DMS114 treated with DMSO at 0.1 percent for 48 hours (cell line): ENCODE measurements around the gene LRRC26.

ENCODE experiments used
- DNase-seq: peaks from one replicate; lab custom pipeline; 2025; ENCODE audit not compliant: unreplicated experiment; lab: John Stamatoyannopoulos, UW

The LRRC26 gene

DNA sequence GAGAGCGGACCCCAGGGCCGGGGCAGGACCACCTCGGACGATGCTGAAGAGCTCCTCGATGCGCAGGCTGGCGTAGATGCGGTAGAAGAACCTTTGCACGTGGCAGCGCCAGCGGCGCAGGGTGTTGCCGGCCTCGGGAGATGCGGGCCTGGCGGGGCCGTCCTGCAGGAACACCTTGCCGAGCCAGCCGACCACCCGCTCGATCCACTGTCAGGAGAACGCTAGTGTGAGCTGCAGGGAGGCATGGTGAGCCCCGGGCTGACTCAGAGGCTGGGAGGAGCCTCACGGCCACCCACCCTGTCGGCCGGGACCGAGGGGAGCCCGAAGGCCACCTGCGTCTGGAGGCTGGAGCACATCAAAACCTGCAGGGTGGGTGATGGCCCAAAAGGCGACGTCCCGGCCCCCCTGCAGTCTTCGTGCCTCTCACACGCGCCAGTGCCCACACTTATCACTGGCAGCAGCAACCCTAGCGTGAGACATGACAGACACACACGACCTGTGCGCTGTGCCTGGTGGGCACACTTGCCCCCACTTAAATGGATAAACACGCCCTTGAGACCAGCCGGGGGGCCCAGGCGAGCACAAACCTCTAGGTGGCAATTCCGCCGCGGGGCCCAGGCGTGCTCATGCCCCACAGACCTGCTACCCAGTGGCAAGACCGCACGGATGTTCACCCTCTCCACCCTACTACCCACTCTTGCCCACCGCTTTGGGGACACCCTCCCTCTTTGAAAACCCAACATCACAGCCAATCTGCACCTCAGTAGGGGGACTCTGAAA lies 15.2 kb upstream of the LRRC26 start:
- DNase-seq: no peak

DNA sequence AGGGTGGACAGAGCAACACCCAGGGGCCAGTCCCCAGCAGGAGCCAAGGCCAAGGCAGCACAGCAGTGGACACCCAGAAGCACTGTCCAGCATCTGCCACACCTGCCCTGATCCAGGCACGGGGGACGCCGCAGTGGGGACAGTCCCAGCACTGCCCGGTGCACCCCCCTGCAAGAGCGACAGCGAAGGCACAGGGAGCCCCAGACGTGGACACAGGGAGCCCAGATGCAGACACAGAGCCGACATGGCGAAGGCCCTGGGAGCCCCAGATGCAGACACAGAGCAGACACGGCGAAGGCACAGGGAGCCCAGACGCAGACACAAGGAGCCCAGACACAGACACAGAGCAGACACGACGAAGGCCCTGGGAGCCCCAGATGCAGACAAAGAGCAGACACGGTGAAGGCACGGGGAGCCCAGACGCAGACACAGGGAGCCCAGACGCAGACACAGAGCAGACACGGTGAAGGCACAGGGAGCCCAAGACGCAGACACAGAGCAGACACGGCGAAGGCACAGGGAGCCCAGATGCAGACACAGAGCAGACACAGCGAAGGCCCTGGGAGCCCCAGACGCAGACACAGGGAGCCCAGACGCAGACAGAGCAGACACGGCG lies 14.2 kb upstream of the LRRC26 start:
- DNase-seq: no peak

DNA sequence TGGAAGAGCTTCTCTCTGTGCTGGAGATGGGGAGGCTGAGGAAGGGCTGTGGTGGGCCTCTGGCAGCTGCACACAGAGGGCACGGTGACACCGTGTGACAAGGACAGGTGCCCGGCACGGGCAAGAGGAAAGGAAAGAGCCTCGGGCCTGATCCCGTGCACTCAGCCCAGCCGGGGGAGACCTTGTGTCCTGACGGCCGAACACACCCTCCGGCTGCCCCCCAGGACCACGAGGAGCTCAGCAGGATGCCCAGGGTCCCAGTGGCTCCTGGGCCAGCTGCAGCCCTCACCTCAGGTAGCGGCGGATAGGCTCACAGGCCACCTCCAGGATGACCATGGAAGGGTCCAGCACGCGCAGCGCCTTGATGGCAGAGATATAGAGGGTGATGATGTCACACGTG lies 13.0 kb upstream of the LRRC26 start:
- no peak for DNase-seq

DNA sequence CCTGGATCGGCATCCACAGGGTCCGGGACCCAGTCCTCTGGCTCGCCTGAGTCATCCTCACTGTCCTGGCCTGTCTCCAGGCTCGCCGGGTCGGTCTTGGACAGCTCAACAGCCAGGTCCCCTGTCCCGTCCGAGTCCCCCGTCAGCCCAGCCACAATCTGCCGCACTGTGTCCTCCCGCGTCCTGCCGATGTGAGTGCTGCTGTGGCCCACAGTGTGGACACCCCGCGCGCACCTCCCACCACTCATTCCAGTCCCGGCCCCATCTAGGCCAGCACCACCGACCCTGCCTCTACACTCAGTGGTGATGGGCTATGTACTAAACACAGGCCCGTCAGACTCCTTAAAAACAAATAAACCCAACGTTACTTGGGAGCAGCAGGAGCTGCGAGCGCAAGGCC lies 11.8 kb upstream of the LRRC26 start:
- DNase-seq: no peak

DNA sequence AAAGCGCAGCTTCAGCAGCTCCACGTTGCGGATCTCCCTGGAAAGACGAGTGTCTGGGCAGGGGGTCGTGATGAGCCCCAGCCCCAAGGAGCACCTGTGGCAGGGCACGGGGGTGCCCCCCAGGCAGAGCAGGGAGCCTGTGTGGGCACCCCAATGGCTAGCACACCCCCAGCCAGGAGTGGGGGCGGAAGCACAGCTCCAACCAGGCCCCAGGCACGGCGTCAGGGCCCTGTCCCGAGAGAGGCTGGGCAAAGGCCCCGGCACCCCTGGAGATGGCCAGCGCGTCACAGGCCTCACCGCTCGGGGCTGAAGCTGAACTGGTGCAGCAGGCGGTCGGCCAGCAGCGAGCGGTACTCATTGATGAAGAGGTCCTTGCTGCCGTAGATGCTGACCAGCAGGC lies 10.6 kb upstream of the LRRC26 start:
- no peak for DNase-seq

DNA sequence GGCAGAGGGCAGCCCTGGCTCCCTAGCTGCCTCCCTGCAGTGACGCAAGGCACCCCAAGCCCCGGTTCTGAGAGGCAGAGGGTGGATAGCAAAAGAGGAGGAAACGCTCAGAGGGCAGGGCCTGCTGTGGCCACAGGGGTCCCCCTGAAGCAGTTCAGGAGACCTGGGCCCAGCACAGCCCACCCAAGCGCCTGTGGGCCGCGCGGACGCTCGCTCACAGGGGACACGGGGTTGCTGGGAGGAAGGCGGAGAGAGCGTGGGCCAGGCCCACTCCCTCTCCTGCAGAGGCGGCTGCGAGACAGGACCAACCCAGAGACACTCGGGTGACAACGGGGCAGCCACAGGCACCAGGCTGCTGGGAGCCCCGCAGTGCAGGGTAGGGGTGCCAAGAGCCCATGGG lies 9.9 kb upstream of the LRRC26 start:
- DNase-seq: no peak

DNA sequence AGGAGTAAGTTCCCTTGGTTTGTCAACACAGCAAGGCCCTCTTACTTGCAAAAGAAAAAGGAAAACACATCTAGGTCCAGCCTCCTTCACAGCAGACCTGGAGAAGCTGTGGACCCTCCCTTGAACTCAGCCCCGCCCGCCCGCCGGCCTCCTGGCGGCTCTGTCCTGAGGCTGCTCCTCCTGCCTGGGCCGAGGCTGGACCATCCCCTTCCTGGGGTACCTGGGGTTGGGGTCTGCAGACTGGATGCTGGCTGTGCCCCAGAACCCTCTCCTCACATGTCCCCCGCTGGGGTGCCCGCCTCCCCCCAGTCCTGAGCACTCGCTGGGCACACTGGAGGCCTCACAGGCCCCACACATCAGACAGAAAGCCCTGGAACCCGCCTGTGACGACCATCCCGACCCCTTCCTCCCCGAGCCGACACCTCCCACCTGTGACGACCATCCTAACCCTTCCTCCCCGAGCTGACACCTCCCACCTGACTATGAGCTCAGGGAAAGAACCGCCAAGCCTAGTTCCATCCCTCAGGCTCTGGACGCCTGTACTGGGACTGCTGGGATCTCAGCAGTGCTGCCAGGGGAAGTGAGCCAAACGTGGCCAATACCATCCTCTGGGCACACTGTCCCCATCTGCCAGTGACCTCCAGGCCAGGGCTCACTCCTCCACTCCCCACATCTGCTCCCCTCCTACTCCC lies 9.2 kb upstream of the LRRC26 start:
- no peak for DNase-seq

DNA sequence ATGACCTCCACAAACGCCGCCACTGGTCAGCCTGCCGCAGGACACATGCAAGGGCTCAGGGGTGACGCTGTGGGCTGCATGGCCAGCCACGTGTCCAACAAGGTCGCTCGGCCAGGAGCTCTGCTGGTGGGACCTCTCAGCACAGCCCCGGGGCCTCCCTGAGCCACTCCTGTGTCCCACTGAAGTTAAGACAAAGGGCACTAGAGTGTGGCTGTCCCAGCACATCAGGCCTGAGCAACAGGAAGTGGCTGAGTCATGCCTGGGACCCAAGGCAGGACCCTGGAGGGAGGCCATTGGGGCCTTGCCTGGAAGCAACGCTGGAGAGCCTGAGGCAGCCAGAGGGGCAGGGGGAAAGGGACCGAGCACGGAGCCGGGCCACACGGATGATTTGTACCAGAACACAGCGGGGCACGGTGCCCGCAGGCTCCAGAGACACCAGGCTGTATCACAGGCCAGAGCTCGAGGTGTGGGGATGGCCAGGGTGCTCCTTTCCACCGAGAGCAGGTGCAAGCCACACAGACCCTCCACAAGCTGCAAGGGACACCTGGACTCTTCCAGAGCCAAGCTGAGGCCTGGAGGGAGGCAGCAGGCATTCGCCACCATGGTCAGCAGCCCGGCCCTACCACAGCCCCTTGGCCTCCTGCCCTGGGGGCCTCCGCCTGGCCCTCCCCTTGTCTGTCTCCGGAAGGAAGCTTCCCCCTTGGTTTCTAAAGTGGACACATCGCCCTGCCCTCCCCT lies 8.5 kb upstream of the LRRC26 start:
- DNase-seq: no peak

DNA sequence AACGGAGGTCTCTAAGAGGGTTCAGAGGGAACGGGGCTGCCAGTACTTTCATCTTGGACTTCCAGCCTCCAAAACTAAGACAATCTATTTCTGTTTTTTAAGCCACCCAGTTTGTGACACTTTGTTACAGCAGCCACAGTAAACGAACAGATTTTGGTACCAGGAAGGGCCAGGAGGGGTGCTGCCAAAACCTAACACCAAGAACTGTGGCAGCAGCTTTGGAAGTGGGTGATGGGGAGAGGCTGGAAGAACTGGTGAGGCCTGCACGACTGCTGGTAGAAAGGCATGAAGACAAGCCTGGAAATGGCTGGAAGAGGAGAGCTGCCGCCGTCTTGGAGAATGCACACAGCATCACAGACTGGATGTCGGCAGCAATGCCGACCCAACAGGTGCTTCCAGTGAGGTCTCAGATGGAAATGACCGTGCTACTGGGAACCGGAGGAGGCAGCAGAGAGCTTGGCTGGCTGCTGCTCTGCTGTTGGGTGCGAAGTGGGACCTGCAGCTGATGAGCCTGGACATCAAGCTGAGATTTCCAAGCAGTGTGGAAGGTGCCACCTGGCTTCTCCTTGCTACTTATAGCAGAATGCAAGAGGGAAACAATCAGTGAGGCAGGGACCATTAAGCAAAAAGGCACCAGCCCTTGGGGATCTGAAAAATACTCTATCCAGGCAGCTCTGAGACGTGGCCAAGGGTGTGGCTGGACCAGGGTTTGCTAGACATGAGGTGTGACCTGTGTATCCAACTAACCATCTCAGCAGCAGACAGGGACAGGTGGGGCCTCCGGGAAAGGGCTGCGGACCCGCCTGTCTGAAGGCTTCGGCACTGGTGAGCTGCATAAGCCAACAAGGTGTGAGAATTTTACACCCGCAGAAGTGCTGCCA lies 6.7 kb upstream of the LRRC26 start:
- DNase-seq: peak; percentile 29

DNA sequence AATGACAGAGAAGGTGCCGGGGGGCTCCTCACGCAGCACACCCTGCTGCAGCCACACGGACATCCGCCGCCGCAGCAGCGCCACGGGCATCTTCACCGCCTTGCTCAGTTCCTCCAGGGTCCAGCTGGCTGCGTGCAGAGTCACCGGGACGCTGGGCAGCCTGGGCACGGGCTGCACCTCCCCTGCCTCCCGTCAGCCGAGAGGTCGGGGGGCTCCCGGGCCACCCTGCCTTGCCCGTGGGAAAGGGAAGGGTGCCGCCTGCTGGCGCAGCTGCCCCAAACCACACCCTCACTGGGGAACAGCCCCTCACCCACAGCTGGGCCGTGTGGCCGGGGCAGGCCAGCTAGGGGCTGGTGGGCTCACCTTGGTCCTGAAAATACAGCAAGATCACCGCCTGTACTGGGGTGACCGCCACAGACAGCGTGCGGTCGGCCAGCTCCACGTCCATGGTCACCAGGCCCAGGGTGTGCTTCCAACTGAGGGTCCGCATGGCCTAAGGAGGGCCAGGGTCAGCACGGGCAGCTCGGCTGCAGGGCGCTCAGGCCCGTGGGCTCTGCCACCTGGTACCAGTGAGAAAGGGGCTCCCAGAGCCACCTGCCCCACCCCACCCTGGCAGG lies 5.6 kb upstream of the LRRC26 start:
- no peak for DNase-seq

DNA sequence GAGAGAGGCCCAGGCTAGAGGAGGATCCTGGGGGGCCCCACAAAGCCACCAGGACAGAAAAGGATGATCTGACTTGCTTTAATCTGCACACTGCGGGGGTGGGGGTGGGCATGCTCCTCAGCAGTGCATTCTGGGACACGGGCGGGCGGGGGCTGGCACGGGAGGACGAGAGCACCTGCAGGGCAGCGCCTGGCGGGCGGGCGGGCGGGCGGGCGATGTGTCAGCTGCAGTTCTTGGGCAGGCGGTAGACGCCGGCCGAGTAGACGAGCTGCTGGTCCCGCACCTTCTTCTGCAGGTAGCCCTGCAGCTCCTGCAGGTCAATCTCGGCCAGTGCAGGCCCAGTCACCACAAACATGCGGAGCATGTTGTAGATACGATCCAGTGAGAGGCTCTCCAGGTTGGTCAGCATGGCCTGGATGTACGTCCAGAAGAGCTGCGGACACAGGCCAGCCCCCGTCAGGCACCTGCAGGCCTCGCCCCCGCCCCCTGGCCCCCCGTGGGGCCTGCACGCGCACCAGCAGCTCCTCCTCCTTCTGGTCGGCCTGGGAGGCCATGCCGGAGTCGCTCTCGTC lies 5.0 kb upstream of the LRRC26 start:
- no peak for DNase-seq

DNA sequence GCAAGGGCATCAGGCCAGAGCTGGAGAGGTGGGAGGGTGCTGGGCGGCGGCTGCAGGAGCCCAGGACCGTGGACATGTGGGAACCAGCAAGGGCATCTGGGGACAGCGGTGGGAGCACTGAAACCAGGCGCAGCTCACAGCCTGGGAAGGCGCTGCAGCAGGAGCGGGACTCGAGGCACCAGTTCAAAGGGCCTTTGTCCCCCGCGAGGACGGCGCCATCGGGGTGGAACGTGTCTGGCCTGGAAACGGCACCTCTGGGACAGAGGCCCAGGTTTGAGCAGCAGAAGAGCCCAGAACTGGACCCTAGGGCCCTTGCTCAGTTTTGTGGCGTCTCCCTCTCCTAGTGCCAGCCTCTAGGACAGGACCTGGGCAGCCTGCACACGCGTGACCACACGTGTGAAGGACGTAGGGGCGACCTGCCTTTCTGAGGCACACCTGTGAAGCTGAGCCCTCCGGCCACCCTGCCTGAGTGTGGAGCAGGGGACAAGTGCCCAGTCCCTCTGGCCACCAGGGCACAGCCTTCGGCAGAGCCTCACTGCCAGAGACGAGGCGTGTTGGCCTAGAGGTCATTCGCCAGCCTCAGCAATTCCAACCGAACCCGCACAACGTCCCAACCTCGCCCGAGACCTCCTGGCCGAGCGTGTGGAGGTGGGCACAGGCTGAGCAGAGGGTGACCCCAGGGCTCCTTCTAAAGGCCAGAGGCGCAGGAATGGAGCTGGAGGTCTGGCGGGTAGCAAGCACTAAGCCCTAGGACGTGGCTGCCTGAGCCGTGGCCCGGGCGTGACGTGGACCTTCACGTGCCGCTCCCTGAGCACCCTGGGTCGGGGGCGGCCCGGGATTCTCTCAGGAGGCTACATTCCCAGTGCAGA lies 4.2 kb upstream of the LRRC26 start:
- no peak for DNase-seq

DNA sequence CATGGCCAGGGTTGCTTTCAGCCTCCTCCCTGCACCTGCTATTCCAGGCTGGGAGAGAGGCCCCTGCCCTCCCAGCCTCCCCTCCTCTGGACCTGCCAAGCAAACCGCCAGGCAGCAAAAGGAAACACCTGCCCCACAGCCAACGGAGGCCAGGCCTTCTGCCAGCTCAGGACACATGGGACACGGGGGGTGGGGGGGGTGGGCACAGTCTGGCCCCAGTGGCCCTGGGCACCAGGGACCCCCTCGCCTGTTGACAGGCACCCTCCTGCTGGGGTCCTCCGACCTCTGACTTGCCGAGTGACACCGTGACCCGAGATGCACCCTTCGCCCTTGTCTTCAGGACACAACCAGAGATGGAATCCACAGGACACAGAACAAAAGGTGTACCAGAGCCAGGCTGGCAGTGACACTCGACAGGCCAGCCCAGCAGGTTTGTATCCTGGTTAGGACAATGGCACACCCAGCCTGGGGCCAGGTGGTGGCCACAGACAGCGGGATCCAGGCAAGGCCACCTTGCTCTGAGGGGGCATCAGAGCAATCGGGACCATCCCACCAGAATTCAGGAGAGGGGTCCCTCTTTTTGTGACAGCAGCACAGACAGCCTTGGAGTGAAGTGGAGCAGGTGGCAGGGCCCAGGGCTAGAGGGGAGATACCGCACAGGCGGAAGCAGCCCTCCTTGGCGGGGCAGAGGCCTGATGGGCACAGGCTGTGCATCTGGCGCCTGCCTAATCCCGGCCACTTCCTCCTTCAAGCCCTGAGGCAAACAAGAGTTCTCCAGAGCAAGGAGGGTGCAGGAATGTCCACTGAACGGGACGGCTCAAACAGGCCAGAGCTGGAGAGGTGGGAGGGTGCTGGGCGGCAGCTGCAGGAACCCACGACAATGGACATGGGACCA lies 3.3 kb upstream of the LRRC26 start:
- DNase-seq: no peak

DNA sequence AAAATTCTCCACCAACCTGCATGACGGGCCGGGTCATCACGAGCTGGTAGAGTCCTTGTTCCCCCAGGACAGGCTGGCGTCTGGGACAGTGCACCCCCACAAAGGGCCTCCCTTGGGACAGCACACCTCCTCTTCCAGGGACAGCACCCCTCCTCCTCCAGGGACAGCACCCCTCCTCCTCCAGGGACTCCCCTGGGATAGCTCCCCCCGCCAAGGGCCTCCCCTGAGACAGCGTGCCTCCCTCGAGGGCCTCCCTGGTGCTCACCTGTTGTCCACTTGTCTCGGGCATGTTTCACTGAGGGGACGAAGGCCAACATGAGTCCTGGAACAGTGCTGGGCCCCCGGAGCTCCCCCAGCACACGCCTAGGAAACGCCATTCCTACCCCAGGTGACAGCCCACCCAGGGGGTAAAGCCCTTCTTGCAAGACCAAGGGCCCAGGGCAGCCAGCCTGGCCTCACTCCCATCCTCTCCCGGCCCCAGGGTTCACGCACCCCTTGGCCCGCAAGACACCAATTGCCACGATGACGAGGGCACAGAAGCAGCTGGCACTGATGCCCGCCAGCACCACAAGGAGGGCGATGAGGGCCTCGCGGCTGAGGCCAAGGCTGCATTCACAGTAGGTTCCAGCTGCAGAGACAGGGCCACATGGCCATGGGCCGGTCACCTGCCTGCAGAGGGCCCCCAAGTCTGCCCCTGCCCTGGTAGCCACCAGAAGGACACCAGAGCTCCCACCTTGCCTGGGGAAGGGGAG lies 1.5 kb upstream of the LRRC26 start:
- no peak for DNase-seq

DNA sequence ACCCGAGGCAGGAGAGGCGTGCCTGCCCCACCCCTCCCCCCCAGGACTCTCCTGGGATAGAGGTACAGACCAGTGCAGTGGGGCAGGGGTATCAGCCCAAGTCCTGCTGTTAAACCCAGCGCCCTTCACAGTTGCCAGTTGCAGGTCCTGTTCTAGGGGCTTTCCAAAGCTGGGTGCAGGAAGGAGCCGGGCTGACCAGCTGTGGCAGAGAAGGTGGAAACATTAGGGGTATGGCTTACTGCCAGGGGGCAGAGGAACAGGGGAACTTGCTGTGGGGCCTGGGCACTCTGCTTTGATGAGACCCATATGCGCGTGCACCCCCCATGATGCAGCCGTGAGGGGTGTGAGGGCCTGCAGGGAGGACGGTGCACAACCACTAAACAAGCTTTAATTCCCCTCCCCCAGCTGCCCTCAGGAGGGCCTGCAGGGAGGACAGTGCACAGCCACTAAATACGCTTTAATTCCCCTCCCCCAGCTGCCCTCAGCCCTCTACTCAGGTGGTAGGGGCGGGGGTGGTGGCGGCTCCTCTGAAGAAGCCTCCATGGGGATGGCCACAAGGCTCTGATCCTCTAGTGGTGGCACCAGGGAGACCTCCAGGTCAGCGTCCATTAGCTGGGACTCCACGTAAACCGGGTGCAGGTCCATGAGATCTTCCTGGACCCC lies 766 bp upstream of the LRRC26 start:
- no peak for DNase-seq
